Neural crest cell (in vitro differentiated cells): ENCODE results near the gene SLC10A1. TPM values are rescaled to one million over a fixed set of nuclear protein-coding genes. Genes with fewer than 3 reads are reported as not detected.

Experiments used
- DNase-seq: peaks from one replicate; pipeline ENCODE4 v3.0.0; 2021; ENCODE audit warnings: low read depth, mixed read lengths, low spot score
- H3K27ac Mint-ChIP-seq: one replicate; pipeline ENCODE4 v1.8.0; 2021; ENCODE audit warnings: mild to moderate bottlenecking, mixed read lengths; ENCODE audit not compliant: unreplicated experiment
- H3K27me3 Mint-ChIP-seq: 2 replicates; pipeline ENCODE4 v1.8.0; 2021; ENCODE audit warnings: low read depth, mild to moderate bottlenecking, mixed read lengths
- H3K36me3 Mint-ChIP-seq: 2 replicates; pipeline ENCODE4 v1.8.0; 2021; ENCODE audit warnings: low read depth, mild to moderate bottlenecking, mixed read lengths
- H3K4me1 Mint-ChIP-seq: 2 replicates; pipeline ENCODE4 v1.8.0; 2021; ENCODE audit warnings: mixed read lengths
- H3K4me3 Mint-ChIP-seq: one replicate; pipeline ENCODE4 v1.8.0; 2021; ENCODE audit warnings: mild to moderate bottlenecking, mixed read lengths
- H3K9me3 Mint-ChIP-seq: 2 replicates; pipeline ENCODE4 v1.8.0; 2021; ENCODE audit warnings: mixed read lengths
- total RNA-seq: library from RNA; stranded (reverse); gene quantifications from 2 replicates; pipeline ENCODE4 v1.2.1, GENCODE V29; 2021
- TF ChIP-seq, protein P1 (sequence below): fragments of 200-600 bp; sonication (generic); conservative IDR thresholded peaks from 2 replicates; pipeline ENCODE4 v1.5.0; 2021; ENCODE audit warnings: antibody characterized with exemption, mild to moderate bottlenecking

The SLC10A1 gene
- total RNA-seq, 1 donor from 2014 or later = not detected

DNA sequence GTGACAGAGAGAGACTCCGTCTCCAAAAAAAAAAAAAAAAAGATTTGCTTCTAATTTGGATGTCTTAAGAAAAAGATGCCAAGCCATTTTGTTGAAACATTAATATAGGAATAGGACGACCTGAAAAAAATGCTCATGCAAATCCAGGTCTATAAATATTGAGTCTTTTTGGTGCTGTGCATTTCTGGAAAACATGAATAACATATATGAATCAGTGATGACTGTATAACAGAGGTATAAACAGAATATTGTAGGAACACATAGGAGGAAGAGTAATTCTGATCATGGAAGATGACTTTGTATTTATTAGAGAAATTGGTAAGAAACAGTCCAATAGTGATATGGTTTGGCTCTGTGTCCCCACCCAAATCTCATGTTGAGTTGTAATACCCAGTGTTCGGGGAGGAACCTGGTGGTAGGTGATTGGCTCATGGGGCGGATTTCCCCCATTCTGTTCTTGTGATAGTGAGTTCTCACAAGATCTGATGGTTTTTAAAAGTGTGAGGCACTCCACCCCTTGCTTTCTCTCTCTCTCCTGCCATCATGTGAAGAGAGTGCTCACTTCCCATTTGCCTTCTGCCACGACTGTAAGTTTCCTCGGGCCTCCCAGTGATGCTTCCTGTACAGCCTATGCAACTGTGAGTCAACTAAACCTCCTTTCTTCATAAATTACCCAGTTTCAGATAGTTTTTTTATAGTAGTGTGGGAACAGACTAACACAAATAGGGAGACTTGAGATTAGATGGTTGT, 33.1 kb downstream of the SLC10A1 start:
- H3K27ac Mint-ChIP-seq = no peak overlapping the region
- H3K4me3 Mint-ChIP-seq = peak overlapping the region; percentile 58
- TF ChIP-seq, protein P1, sequence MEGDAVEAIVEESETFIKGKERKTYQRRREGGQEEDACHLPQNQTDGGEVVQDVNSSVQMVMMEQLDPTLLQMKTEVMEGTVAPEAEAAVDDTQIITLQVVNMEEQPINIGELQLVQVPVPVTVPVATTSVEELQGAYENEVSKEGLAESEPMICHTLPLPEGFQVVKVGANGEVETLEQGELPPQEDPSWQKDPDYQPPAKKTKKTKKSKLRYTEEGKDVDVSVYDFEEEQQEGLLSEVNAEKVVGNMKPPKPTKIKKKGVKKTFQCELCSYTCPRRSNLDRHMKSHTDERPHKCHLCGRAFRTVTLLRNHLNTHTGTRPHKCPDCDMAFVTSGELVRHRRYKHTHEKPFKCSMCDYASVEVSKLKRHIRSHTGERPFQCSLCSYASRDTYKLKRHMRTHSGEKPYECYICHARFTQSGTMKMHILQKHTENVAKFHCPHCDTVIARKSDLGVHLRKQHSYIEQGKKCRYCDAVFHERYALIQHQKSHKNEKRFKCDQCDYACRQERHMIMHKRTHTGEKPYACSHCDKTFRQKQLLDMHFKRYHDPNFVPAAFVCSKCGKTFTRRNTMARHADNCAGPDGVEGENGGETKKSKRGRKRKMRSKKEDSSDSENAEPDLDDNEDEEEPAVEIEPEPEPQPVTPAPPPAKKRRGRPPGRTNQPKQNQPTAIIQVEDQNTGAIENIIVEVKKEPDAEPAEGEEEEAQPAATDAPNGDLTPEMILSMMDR = no peak
- H3K36me3 Mint-ChIP-seq = peaks cover 23% of the 10 kb centered on the region
- H3K27me3 Mint-ChIP-seq = peaks cover 14% of the 10 kb centered on the region
- H3K9me3 Mint-ChIP-seq = peaks cover 5% of the 10 kb centered on the region
- peaks cover 31% of the 10 kb centered on the region for H3K4me1 Mint-ChIP-seq
- no peak for DNase-seq

DNA sequence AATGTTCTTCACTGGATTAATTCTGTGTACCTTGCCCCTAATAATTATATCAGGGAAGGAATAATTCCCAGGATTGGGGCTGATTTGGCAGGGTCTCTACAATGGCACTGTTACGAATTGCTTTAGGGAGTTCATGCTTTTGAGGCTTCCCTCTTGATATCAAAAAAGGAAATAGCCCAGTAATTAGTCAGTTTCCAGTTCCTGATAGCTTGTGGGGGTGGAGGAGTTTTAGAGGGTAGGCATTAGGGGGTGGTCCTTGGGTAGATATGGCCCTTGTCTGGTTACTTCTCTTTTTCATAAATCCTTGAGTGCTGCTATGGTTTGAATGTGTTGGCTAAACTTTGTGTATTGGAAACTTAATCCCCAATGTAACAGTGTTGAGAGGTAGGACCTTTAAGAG, 36.2 kb downstream of the SLC10A1 start:
- H3K9me3 Mint-ChIP-seq = peaks cover 2% of the 10 kb centered on the region
- no peak overlapping the region for H3K27ac Mint-ChIP-seq
- H3K27me3 Mint-ChIP-seq = peaks cover 8% of the 10 kb centered on the region
- TF ChIP-seq, protein P1 = no peak
- DNase-seq = no peak
- peaks cover 3% of the 10 kb centered on the region for H3K4me1 Mint-ChIP-seq
- H3K4me3 Mint-ChIP-seq = peak overlapping the region; percentile 12
- H3K36me3 Mint-ChIP-seq = no peaks in the 10 kb centered on the region

DNA sequence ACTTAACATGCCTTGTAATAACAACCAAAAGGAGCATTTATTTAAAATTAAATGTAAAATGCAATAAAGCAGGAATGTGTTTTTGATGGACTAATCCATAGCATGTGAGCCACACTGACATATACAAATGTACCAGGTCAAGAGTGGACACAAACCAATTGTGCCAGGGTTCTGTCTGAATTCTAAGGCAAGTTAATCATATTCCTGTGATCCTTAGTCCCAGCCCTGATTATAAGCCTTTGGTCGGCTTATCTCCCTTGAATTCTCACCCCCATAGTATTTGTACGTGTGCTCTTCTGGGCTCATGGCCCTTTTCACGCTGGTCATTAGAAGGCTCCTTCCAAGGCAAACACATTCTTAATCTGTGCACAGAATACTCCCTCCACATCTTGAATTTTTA, 40.7 kb downstream of the SLC10A1 start:
- Mint-ChIP-seq H3K27me3 (peaks cover 5% of the 10 kb centered on the region), H3K4me1 (no peaks in the 10 kb centered on the region), H3K36me3 (no peaks in the 10 kb centered on the region), H3K9me3 (no peaks in the 10 kb centered on the region), H3K27ac (no peak overlapping the region), H3K4me3 (no peak overlapping the region)
- TF ChIP-seq, protein P1 = no peak
- DNase-seq = no peak

DNA sequence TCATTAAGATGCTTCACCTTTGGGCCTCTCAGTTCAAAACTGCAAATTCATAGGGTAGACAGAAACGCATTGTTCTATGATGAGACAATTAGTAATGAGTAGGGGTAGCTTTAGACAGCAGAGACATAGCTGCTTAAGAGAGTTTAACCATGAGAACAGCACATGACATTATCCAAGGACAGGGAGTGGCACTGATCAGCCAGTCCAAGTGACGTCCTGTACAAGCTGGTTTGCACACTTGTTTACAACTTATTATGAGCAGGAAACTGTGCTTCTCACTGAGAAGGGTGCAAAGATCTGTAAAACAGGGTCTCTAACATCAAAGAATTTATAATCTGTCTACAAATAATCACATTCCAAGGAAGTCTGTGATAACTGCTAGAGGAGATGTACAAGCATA, 41.3 kb downstream of the SLC10A1 start:
- H3K4me3 Mint-ChIP-seq = no peak overlapping the region
- H3K27me3 Mint-ChIP-seq = peaks cover 2% of the 10 kb centered on the region
- no peaks in the 10 kb centered on the region for H3K36me3 Mint-ChIP-seq
- H3K9me3 Mint-ChIP-seq = no peaks in the 10 kb centered on the region
- no peak for DNase-seq
- peak overlapping the region; percentile 67 for H3K27ac Mint-ChIP-seq
- TF ChIP-seq, protein P1 = no peak
- no peaks in the 10 kb centered on the region for H3K4me1 Mint-ChIP-seq

DNA sequence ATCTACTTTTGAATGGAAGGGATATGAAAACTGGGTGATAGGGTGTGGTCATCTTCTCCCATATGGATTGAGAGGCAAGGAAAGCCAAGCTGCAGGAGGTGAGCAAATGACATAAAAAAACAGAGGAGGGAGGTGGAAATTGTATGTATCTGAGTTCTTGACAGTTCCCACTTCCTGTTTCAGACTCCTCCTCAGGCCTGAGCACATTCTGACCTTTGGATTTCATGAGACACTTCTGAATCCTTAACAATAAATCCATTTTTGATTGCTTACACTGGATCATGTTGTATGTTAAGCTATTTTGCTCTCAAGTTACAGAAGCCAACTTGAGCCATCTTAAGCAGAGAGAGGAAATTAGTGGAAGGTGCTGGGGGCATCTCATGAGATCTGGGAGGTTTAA, 41.7 kb downstream of the SLC10A1 start:
- H3K9me3 Mint-ChIP-seq = no peaks in the 10 kb centered on the region
- peaks cover 2% of the 10 kb centered on the region for H3K27me3 Mint-ChIP-seq
- DNase-seq = no peak
- no peaks in the 10 kb centered on the region for H3K4me1 Mint-ChIP-seq
- no peak overlapping the region for H3K27ac Mint-ChIP-seq
- no peaks in the 10 kb centered on the region for H3K36me3 Mint-ChIP-seq
- TF ChIP-seq, protein P1 = no peak
- H3K4me3 Mint-ChIP-seq = no peak overlapping the region
